HG03571 (cell line): Measurements from ENCODE around the gene SWT1.

Experiments
- ATAC-seq: cut with Tn5 transposase; IDR thresholded peaks from one replicate; pipeline ENCODE4 v1.9.1; 2021; ENCODE audit not compliant: unreplicated experiment

SWT1 gene, protein sequence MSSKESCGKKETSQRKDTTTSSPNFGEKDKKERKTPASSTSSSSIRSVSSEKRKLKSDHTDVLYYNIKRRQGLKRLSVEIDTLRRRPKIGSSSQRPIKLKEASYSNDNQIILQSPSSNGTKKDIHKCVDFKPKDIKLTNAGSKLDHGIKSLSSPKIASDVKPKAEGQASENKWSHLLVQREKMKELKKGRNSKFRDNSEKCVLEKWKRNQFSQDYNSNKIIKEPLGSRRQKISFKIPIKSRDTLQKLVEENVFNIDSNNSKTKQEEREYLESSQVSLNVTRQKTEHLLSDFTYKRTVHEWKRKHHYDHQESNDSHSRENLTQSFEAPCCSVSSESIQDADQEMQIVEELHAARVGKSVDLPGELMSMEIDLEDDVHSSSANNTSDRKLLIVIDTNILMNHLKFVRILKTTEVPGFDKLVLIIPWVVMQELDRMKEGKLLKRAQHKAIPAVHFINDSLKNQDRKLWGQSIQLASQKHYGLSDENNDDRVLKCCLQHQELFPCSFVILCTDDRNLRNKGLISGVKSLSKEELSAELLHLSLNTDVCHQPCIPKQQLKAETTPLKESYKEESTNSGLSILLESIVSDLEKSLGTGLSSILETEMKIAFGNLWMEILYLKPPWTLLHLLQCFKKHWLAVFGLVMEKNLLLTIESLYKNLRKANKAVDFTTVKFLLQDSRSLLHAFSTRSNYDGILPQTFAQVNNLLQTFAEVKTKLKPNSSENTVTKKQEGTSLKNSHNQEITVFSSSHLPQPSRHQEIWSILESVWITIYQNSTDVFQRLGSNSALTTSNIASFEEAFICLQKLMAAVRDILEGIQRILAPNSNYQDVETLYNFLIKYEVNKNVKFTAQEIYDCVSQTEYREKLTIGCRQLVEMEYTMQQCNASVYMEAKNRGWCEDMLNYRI

DNA sequence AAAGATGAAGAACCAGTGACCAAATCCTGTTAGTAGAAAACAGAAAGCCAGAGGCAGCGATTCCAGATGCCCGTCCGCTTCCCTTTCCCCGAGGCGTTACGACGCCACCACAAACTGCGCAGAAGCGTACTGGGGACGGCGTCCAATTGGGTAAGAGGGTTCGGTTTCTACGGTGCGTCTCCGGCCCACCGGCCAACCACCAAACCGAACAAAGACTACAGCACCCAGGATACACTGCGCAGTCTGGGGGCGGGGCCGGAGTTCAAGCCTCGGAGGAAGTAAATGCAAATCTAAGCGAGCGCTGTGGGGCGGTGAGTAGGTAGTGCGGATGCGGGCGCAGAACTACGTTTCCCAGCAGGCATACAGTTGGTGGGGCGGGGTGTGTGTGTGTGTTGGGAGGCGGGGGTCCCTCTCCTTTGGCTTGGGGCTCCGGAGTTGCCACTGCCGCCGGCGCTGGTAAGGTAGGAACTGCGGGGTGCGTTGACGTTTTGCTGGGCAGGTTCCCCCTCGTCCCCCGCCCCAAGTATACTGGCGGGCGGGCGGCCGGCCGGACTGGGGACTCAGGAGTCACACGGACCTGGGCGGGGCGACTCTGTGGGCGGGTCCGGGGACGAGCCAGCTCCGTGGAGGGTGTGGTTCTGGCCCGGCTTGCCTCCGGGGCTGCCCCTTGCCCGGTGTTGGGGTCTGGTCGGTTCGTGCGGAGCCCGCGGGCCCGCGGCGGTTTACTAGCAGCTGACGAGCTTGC lies at the start of gene SWT1, which contains the start of gene TRMT1L:
Gene SWT1 (plus strand): TSS at position 314 of the 745 bp plus-strand sequence. CDS start 3,675 bp downstream, outside the sequence.
Gene TRMT1L (minus strand): TSS at position 100 of the 745 bp plus-strand sequence. CDS start 241 bp downstream, outside the sequence.
- ATAC-seq = peak; percentile 91

DNA sequence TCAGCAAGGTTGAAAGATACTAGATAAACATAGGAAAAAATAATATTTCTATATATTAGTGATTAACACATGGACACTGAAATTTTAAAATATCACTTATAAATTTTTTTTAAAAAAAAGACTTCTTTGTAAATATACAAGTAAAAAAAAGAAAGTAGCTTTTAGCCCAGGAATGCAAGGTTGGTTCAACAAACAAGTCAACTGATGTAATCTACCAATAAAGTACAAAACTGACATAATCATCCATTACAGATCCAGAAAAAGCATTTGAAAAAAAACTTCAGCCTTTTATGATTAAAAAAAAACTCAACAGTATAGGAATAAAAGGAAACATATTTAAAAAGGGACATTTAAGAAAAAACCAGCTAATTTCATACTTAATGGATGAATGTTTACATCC lies 48.6 kb upstream of the SWT1 start:
- ATAC-seq = no peak

DNA sequence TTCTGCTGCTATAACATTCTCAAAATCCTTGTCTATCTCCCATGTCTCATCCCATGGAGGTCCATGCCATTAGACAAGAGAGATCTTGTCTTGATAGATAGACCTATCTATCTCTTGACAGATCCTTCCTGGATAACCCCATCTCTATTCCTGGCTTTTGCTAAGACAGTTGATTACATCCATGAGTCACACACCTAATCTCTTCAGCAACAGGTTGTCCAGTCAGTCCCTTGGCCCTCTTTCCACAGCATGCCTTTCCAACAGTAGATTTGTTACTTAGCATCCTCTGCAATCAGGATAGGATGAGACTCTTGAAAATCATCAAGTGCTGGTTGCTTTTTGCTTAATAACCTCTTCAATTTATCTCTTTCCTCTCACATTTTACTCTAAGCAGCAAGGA lies 46.8 kb upstream of the SWT1 start:
- no peak for ATAC-seq

DNA sequence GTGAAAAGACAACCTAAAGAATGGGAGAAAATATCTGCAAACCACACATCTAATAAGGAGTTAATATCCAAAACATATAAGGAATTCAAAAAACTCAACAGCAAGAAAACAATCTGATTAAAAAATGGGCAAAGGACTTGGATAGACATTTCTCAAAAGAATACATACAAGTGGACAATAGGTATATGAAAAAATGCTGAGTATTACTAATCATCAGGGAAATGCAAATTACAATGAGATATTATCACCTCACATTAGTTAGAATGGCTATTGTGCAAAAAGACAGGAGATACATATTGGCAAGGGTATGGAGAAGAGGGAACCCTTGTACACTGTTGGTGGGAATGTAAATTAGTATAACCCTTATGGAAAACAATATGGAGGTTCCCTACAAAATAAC lies 45.1 kb upstream of the SWT1 start:
- ATAC-seq = no peak

DNA sequence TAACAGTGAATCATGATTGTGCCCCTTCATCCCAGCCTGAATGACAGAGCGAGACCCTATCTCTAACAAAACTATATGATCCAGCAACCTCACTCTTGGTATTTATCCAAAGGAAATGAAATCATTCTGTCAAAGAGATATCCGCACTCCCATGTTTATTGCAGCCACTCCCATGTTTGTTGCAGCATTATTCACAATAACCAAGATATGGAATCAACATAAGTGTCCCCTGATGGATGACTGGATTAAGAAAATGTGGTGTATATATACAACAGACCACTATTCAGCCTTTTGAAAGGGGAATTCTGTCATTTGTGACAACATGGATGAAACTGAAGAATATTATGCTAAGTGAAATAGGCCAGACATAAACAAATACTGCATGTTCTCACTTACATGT lies 44.6 kb upstream of the SWT1 start:
- no peak for ATAC-seq

DNA sequence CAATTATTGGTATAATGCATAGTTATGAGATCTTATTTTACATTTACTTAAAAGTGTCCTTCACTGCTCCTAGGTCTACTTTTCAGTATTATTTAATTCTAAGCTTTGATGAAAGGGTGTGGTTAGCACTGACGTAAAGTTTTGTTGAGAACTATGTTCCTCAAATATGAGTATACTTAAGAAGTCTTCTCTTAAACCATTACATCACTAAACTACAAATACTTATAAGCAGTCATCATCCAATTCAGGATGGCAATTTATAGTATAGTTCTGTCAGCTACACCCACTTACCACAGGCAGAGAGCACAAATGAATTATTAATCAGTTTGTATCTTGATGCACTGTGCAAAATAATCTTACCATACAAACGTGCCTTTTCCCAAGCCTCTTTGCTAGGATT lies 27.3 kb upstream of the SWT1 start:
- ATAC-seq = no peak

DNA sequence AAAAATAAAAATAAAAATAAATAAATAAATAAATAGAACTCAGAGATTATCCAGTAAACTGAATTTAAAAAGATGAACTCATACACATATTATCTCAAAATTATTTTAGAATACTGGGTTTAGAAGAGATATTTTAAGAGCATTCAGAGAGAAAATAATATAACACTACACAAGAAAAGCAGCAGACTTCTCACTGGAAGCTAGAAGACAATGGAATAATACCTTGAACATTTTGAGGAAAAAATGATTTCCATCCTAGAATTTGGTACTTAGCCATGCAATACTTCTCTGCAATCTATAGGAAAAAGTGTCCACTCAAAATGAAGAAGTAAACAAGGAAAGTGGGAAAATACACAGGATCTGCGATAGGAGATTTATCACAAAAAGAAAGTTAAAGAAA lies 24.4 kb upstream of the SWT1 start:
- ATAC-seq = no peak

- no peak for ATAC-seq
Measured at GRCh38 chr1:185137896-185138545, 18.9 kb upstream of the SWT1 start.

GRCh38 chr1:185139246-185139645 lies 17.7 kb upstream of the SWT1 start:
- no peak for ATAC-seq

DNA sequence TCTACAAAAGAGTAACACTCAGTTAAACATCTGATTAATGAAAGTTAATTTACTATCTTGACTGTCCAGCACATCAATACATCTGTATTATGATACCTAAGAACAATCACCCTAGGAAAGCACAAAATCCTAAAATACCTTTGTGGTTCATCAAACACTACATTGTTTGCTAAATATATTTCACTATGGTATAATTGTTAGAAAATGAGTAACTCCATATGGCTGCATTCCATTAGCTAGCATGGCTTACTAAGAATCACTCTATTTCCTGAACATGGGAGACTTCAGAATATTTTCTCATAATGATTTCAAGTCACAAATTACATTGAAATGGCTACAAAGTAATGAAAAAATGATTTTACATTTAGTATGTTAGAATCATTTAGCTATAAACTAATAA lies 12.7 kb upstream of the SWT1 start:
- ATAC-seq = no peak

DNA sequence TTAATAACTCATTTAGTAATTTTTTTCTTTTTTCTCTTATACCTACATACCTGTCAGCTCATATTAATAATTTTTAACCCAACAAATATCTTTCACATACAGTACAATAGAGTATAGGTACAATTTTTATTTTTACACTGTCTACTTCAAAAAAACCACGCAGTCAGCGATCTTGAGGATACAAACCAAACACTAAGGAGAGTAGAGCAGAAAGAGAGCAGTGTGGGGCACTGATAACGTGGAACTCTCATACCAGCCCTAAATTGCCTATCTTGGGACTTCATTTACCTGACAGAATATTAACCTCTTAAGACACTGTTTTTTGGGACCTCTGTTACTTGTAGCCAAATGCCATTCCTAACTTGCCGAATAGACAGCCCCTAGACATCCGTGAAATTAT lies 5.8 kb upstream of the SWT1 start:
- ATAC-seq = no peak

- no peak for ATAC-seq
Measured at GRCh38 chr1:185152187-185152767, 4.7 kb upstream of the SWT1 start.

DNA sequence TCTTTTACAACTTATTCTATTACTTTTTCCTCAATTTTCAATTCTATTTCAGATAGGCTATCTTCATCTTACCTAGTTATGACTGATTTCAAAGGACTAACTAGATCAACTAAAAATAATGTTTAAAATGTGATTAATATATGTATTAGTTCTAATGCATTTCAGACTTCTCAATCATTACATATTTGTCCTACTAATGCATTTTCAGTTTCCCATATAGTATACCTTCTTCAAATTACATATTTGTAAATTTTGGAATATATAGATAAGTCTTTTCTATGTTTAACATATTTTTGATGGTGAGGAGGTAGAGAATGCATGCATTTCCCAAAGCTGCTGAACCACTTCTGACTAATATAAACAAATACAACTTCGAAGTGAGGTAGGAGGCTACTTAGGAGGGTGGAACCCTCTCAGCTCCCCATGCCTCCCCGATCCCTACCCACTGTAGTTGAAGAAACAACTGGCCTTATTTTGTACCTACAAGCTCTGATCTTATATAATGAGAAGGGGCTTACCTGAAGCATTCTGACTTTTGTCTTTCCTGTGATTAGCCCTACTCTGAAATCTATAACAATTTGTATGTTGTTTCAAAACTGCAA lies 2.0 kb upstream of the SWT1 start:
- ATAC-seq = no peak

GRCh38 chr1:185155600-185156287 lies 1.2 kb upstream of the SWT1 start:
- ATAC-seq = no peak

DNA sequence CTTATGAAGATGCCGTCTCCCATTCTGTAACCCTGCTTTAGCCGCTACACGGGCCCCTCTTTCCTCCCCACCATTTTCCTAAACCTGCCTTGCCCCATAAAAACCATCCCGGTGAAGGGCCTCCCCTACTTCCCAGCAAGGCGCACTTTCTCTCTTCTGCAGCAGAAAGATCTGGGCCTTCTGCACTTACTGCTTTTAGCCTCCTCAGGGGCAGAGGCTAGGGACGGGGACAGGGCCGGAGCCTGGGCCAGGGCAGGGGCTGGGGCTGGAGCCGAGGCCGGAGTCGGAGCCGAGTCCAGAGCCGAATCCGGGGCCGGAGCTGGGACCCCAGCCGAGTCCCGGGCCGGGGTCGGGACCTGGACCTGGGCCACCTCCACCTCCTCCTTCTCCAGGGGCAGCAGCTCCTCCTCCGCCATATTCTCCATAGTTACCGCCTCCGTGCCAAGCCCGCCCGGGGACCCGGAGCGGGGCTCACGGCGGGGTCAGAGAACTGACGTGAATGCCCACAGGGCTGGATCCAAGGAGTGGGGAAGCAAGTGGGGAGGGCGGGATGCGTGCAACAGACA lies 596 bp upstream of the SWT1 start:
- peak; percentile 26 for ATAC-seq

GRCh38 chr1:185157599-185158412 lies 839 bp downstream of the SWT1 start:
- ATAC-seq = no peak

- ATAC-seq = no peak
Measured at GRCh38 chr1:185158800-185159199, 1.8 kb downstream of the SWT1 start.

DNA sequence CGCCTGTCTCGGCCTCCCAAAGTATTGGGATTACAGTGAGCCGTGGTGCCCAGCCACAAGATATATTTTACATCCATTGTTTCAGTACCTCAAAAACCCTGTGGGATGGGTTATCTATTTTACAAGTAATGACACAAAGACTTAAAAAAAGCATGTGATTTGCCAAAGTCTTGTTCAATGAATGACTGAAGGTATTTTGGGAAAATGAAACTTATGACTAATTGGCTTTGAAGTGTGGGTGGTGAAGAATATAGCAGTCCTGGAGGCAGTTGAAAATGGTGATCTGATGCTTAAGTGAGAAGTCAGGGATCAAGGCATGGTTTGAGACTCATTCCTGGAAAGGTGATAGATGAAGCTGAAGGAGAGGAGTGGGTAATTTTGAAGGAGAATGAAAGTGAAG lies 3.0 kb downstream of the SWT1 start:
- no peak for ATAC-seq
